Measurements from ENCODE around the gene BHLHE23.

Gene BHLHE23

GRCh38 chr20:63045401-63045800 lies 38.6 kb upstream of the BHLHE23 start:
- Histone ChIP-seq H3K27ac (no peak overlapping the region), H3K4me3 (ENCODE audit: low read depth, low read length) (no peak overlapping the region), H3K36me3 (no peaks in the 10 kb centered on the region), H3K9me3 (ENCODE audit: severe bottlenecking) (no peaks in the 10 kb centered on the region), H3K27me3 (ENCODE audit: insufficient read depth, low read depth, severe bottlenecking) (no peaks in the 10 kb centered on the region)
- TF ChIP-seq CTCF (IDR thresholded peaks at IDR 0.05; ENCODE audit: low read depth, low read length): no peak
- no peak for DNase-seq

- no peak for TF ChIP-seq CTCF (IDR thresholded peaks at IDR 0.05; ENCODE audit: low read depth, low read length)
- H3K9me3 ChIP-seq (ENCODE audit: severe bottlenecking): no peaks in the 10 kb centered on the region
- H3K36me3 ChIP-seq: no peaks in the 10 kb centered on the region
- no peak overlapping the region for H3K27ac ChIP-seq
- no peaks in the 10 kb centered on the region for H3K27me3 ChIP-seq (ENCODE audit: insufficient read depth, low read depth, severe bottlenecking)
- DNase-seq: no peak
- H3K4me3 ChIP-seq (ENCODE audit: low read depth, low read length): no peak overlapping the region
Observed at GRCh38 chr20:63044605-63045004, 37.8 kb upstream of the BHLHE23 start.

- Histone ChIP-seq H3K4me3 (ENCODE audit: low read depth, low read length) (no peak overlapping the region), H3K27me3 (ENCODE audit: insufficient read depth, low read depth, severe bottlenecking) (no peaks in the 10 kb centered on the region), H3K9me3 (ENCODE audit: severe bottlenecking) (no peaks in the 10 kb centered on the region), H3K27ac (no peak overlapping the region), H3K36me3 (no peaks in the 10 kb centered on the region)
- TF ChIP-seq CTCF (IDR thresholded peaks at IDR 0.05; ENCODE audit: low read depth, low read length): no peak
- no peak for DNase-seq
Observed at GRCh38 chr20:63044204-63044600, 37.4 kb upstream of the BHLHE23 start.

- Histone ChIP-seq H3K27ac (no peak overlapping the region), H3K27me3 (ENCODE audit: insufficient read depth, low read depth, severe bottlenecking) (no peaks in the 10 kb centered on the region), H3K36me3 (no peaks in the 10 kb centered on the region), H3K9me3 (ENCODE audit: severe bottlenecking) (no peaks in the 10 kb centered on the region), H3K4me3 (ENCODE audit: low read depth, low read length) (no peak overlapping the region)
- no peak for DNase-seq
- TF ChIP-seq CTCF (IDR thresholded peaks at IDR 0.05; ENCODE audit: low read depth, low read length): no peak
Observed at GRCh38 chr20:63043348-63044203, 36.8 kb upstream of the BHLHE23 start.

- Histone ChIP-seq H3K27me3 (ENCODE audit: insufficient read depth, low read depth, severe bottlenecking) (no peaks in the 10 kb centered on the region), H3K9me3 (ENCODE audit: severe bottlenecking) (no peaks in the 10 kb centered on the region), H3K36me3 (no peaks in the 10 kb centered on the region), H3K4me3 (ENCODE audit: low read depth, low read length) (no peak overlapping the region), H3K27ac (no peak overlapping the region)
- peak; percentile 15; the same call in 1 of the 2 replicates for TF ChIP-seq CTCF (IDR thresholded peaks at IDR 0.05; ENCODE audit: low read depth, low read length)
- DNase-seq: no peak
Observed at GRCh38 chr20:63042448-63043071, 35.8 kb upstream of the BHLHE23 start.
